Astrocyte of the spinal cord (primary cell): ENCODE data around the gene SEZ6.

Experiments used
- DNase-seq: peaks from one replicate; pipeline ENCODE4 v3.0.0; 2011; ENCODE audit warnings: low read depth, low spot score
- H3K4me3 ChIP-seq: 2 replicates; pipeline ENCODE4 v1.5.1; 2011; ENCODE audit warnings: low read depth, mild to moderate bottlenecking, low read length, moderate library complexity
- CTCF ChIP-seq: IDR thresholded peaks from 2 replicates; pipeline ENCODE4 v1.5.1; 2012; ENCODE audit warnings: low read depth, mild to moderate bottlenecking, low read length, inconsistent platforms
- in situ Hi-C: cut with HindIII; loops from 2 replicates; pipeline ENCODE4 v1.10.0; 2017; ENCODE audit warnings: low sequenced_read_pairs

SEZ6 gene

DNA sequence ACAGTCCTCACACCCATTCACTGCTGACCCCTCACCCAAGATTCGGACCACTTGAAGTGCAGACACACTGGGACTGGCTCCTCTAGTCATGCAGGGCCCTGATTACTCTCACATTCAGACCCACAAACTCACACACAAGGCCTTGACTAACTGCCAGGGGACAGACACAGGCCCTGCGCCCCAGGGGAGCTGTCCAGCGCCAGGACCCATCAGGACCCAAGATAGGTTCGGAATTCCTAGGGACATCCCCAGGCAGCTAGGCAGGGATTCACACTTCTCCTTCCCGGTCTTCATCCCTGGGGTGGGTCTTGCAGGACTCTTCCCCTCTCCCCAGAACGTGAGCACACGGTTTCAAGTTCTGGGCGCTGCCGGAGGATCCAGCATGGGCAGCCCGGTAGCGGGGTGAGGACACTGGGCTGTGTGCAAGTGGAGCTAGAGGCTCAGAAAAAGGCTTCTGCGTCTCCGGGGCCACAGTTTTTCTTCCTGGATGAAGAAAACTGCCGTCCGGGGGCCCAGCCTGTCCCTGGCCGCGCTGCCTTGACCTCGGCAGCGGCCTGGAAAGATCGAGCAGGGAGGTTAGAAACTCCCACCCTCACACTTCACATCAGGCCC is 1.6 kb downstream of the SEZ6 start:
- no peak for DNase-seq
- in situ Hi-C loops, result no loop called here

DNA sequence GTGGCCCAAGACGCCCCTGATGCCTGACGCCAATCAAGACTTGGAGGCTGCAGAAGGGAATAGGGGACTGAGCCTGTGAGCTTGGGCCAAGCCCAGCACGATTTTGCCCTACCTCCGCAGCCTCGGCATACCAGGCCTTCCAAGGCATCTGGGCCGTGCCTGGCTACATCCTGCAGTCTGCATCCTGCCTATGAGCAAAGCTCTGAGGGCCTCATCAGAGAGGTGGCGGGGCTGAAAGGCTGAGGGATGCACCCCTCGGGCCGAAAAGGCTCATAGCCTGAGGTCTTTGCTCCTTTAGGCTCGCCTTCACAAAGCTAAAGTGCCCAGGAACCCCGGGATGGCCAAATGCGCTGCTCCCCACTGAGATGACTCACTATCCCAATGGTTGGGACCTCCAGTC is 2.5 kb downstream of the SEZ6 start:
- in situ Hi-C loops, result no loop called here
- DNase-seq, result no peak
- no peak overlapping the region for H3K4me3 ChIP-seq
- no peak for TF ChIP-seq CTCF

More for the DNA sequence above, 1.6 kb downstream of the SEZ6 start:
- H3K4me3 ChIP-seq, result no peak overlapping the region
- TF ChIP-seq CTCF, result no peak

GRCh38 chr17:29002811-29003210 is 3.0 kb downstream of the SEZ6 start:
- H3K4me3 ChIP-seq, result no peak overlapping the region
- no peak for TF ChIP-seq CTCF
- in situ Hi-C loops, result no loop called here
- DNase-seq, result no peak

DNA sequence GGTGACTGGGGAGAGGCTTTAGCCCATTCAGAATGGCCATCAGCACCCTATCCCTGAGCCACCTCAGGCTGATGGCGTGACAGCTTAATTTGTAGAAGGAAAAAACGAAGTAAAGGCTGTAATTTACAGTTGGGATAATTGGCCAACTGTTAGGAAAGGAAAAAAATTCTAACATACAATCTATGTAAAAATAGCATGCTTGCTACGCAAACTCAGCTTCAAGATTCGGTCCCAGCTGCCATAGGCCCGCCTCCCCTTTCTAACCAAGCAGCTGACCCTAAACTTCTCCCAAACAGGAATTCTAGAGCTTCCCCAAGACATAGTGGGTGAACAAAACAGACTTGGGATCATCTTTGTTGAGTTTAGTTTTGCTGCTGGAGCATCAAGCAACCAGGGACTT is 4.9 kb downstream of the SEZ6 start:
- TF ChIP-seq CTCF, result no peak
- DNase-seq, result no peak
- no peak overlapping the region for H3K4me3 ChIP-seq
- in situ Hi-C loops, result no loop called here

DNA sequence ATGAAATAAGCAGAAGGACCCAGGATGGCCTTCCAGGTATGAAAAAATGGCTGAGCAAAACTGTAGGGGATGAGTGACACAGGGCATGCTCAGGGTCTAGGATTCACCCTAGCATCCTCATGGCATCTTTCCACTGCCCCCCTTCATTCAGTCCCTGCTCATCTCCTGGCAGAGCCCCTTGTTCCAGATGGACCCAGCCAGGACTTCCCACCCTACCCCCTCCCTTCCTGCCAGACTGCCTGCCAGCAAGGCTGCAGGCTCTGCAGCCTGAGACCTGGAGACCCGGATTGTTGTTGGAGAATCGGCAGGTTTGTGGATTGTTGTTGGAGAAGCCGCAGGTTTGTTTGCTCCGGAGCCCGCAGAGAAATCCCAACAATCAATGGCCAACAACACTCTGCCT is 6.6 kb downstream of the SEZ6 start:
- in situ Hi-C loops, result no loop called here
- no peak for TF ChIP-seq CTCF
- no peak for DNase-seq
- no peak overlapping the region for H3K4me3 ChIP-seq

DNA sequence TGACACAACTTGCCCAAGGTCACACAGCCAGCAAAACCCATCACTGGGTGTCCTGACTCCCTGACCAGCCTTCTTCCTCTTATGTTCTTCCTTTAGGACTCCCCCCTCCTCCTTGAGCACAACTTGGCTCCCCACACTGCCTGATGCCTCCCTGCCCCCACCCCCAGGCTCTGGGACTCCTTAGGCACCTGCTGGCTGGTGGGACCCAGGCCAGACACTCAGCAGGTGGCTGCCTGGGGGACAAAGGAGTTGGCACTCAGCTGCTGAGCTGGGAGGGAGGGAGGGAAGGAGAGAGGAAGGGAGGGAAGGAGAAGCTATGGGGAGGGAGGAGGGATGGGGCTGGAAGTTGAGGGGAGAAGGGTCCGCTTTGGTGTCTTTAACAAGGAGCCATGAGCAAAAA is 8.0 kb downstream of the SEZ6 start:
- no peak overlapping the region for H3K4me3 ChIP-seq
- no peak for DNase-seq
- TF ChIP-seq CTCF, result no peak
- in situ Hi-C loops, result no loop called here

GRCh38 chr17:28996554-28997096 is 9.2 kb downstream of the SEZ6 start:
- DNase-seq, result no peak
- no peak for TF ChIP-seq CTCF
- H3K4me3 ChIP-seq, result no peak overlapping the region
- in situ Hi-C loops, result no loop called here
